ENCODE results near the gene VPS39. TPM values are rescaled to one million over a fixed set of nuclear protein-coding genes. Genes with fewer than 3 reads are reported as not detected.
A peak's percentile ranks its signal among the peaks of the same experiment; 100 is the strongest.

Gene VPS39
- total RNA-seq, 3 donors from 2014 or later, result 79.0 to 116 (median 89.9) TPM

DNA sequence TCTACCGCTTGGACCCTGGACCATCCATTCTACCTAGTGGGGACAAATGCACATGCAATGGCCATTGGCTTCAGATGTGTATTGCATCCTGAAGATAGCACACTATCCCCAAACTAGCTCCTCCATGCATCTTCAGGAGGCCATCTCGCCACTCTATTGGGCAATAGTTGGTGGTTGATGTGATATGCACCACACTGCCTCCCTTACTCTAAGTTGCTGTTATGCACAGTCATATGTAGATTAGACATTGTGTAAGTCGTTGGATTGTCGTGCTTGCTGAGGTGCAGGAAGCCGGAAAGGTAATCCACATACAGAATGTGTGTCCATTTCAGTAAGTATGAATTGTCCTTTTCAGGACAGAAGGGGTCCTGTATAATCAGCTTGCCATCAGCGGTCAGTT is 87.1 kb downstream of the VPS39 start:
- intact Hi-C loops (cut with DNase I; ENCODE audit: low total_unique reads), result no loop called here
- DNase-seq (ENCODE audit: low spot score in 2 of 2), result no peak
- TF ChIP-seq POLR2A (IDR thresholded peaks at IDR 0.05) (no peak), POLR2AphosphoS5 (IDR thresholded peaks at IDR 0.05) (no peak)
- TF ChIP-seq, protein P1, sequence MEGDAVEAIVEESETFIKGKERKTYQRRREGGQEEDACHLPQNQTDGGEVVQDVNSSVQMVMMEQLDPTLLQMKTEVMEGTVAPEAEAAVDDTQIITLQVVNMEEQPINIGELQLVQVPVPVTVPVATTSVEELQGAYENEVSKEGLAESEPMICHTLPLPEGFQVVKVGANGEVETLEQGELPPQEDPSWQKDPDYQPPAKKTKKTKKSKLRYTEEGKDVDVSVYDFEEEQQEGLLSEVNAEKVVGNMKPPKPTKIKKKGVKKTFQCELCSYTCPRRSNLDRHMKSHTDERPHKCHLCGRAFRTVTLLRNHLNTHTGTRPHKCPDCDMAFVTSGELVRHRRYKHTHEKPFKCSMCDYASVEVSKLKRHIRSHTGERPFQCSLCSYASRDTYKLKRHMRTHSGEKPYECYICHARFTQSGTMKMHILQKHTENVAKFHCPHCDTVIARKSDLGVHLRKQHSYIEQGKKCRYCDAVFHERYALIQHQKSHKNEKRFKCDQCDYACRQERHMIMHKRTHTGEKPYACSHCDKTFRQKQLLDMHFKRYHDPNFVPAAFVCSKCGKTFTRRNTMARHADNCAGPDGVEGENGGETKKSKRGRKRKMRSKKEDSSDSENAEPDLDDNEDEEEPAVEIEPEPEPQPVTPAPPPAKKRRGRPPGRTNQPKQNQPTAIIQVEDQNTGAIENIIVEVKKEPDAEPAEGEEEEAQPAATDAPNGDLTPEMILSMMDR (IDR thresholded peaks at IDR 0.05), result no peak
- Histone ChIP-seq H3K9me3 (no peaks in the 10 kb centered on the region), H3K4me1 (no peaks in the 10 kb centered on the region), H3K27ac (no peak overlapping the region), H3K36me3 (no peaks in the 10 kb centered on the region), H3K27me3 (no peaks in the 10 kb centered on the region), H3K4me3 (no peak overlapping the region)

DNA sequence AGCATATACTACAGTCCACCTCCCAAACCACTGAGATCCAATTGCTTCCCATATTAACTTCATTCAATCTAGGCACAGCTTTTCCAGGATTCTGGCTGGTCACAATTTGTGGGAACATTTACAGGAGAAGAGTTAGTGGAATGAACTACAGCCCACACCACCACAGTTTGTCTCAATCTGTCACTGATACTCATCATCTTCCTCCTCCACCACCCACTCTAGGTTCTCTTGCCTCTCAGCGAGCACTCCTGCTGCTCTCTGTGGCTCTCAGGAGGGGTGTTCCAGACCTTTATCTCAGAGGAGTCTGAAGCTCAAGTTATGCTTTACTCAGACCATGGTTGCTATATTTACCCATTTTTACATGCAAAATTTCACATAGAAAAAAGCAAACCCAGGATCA is 87.8 kb downstream of the VPS39 start:
- Histone ChIP-seq H3K27me3 (no peaks in the 10 kb centered on the region), H3K4me1 (no peaks in the 10 kb centered on the region), H3K4me3 (no peak overlapping the region), H3K9me3 (no peaks in the 10 kb centered on the region), H3K36me3 (no peaks in the 10 kb centered on the region), H3K27ac (no peak overlapping the region)
- intact Hi-C loops (cut with DNase I; ENCODE audit: low total_unique reads), result loop anchor here (1.0 kb wide), 1 partner anchor 15 kb away; no protein-coding TSS in a partner anchor
- TF ChIP-seq POLR2A (IDR thresholded peaks at IDR 0.05) (no peak), POLR2AphosphoS5 (IDR thresholded peaks at IDR 0.05) (no peak)
- TF ChIP-seq, protein P1 (IDR thresholded peaks at IDR 0.05), result no peak
- no peak for DNase-seq (ENCODE audit: low spot score in 2 of 2)

DNA sequence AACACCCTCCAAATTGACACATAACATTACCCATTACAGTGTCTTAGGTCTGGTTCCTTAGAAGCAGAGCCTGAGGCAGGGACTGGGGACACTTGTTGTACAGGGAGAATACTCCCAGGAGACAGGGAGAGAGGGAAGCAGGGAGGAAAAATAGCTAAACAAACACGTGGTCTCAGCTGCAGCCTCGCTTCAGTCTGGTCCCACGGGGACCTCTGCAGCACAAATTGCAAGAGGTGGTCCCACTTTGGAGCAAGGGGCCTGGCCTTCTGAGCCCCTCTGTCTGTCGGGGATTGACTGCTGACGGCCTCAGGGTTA is 88.7 kb downstream of the VPS39 start:
- intact Hi-C loops (cut with DNase I; ENCODE audit: low total_unique reads), result no loop called here
- Histone ChIP-seq H3K4me3 (peak overlapping the region in 1 of 3 donors; percentile 26), H3K27ac (no peak overlapping the region), H3K4me1 (no peaks in the 10 kb centered on the region), H3K36me3 (no peaks in the 10 kb centered on the region), H3K27me3 (no peaks in the 10 kb centered on the region), H3K9me3 (no peaks in the 10 kb centered on the region)
- TF ChIP-seq POLR2A (IDR thresholded peaks at IDR 0.05) (no peak), POLR2AphosphoS5 (IDR thresholded peaks at IDR 0.05) (no peak)
- TF ChIP-seq, protein P1 (IDR thresholded peaks at IDR 0.05), result no peak
- no peak for DNase-seq (ENCODE audit: low spot score in 2 of 2)

DNA sequence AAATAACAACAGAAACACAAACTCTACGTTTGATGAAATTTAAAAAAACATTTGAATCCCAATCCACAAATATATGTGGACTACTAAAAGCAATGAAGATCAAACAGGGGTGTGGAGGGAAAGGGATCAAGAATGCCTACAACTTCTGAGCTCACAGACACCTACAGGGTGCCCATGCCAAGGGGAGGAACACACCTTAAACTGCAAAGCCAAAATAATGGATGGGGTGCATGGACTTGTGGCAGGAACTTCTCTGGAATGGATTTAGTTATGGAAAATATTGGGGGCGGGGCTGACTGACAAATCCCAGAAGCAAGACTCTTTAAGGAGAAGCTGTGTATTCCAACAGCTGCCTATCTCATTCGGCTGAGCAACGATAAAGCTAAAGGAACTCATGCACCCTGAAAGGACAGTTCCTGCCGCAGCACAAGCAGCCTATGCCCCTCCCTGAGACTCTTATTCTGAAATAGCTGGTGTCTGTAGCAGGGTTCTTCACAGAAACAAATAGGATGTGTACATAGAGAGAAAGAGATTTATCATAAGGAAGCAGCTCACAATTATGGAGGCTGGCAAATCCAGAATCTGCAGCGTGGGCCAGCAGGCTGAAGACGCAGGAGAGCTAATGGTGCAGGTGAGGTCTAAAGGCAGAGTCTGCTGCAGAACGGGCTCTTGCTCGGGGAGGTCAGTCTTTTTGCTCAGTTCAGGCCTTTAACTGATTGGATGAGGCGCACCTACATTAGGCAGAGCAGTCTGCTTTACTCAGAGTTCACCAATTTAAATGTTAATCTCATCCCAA is 89.3 kb downstream of the VPS39 start:
- Histone ChIP-seq H3K4me3 (peak overlapping the region in 2 of 3 donors; percentile 9 to 26), H3K36me3 (no peaks in the 10 kb centered on the region), H3K27ac (no peak overlapping the region), H3K4me1 (no peaks in the 10 kb centered on the region), H3K9me3 (no peaks in the 10 kb centered on the region), H3K27me3 (no peaks in the 10 kb centered on the region)
- TF ChIP-seq, protein P1 (IDR thresholded peaks at IDR 0.05), result no peak
- TF ChIP-seq POLR2A (IDR thresholded peaks at IDR 0.05), result no peak
- no peak for TF ChIP-seq POLR2AphosphoS5 (IDR thresholded peaks at IDR 0.05)
- intact Hi-C loops (cut with DNase I; ENCODE audit: low total_unique reads), result no loop called here
- DNase-seq (ENCODE audit: low spot score in 2 of 2), result no peak

DNA sequence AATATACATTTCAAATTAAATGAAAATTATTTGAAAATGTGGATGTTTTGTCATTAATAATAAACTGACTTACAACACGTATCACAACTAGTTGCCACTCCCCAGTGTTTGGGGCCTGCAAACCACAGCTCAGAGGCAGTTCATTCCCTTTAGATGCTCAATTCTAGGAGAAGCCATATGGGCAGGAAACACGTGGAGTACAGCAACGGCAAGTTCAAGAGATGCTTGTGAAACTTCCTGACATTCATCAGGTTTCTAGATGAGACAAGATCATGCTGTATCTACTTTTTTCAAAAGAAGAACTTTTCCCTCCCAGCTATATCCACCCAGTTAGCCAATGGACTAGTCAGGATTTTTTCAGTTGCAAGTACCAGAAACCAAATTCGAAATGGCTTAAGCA is 96.2 kb downstream of the VPS39 start:
- H3K27me3 ChIP-seq, result no peaks in the 10 kb centered on the region
- no peak for TF ChIP-seq POLR2A (IDR thresholded peaks at IDR 0.05)
- TF ChIP-seq, protein P1 (IDR thresholded peaks at IDR 0.05), result no peak
- H3K4me1 ChIP-seq, result no peaks in the 10 kb centered on the region
- H3K36me3 ChIP-seq, result no peaks in the 10 kb centered on the region
- H3K9me3 ChIP-seq, result peaks cover 0 to 7% of the 10 kb centered on the region in 2 donors
- intact Hi-C loops (cut with DNase I; ENCODE audit: low total_unique reads), result no loop called here
- H3K4me3 ChIP-seq, result no peak overlapping the region
- DNase-seq (ENCODE audit: low spot score in 2 of 2), result no peak
- H3K27ac ChIP-seq, result no peak overlapping the region
